ENCODE measurements around the gene BPIFB2. TPM values are rescaled to one million over a fixed set of nuclear protein-coding genes. Genes with fewer than 3 reads are reported as not detected.

Gene BPIFB2
- total RNA-seq, 8 experiments from 2014 or later, result not detected

DNA sequence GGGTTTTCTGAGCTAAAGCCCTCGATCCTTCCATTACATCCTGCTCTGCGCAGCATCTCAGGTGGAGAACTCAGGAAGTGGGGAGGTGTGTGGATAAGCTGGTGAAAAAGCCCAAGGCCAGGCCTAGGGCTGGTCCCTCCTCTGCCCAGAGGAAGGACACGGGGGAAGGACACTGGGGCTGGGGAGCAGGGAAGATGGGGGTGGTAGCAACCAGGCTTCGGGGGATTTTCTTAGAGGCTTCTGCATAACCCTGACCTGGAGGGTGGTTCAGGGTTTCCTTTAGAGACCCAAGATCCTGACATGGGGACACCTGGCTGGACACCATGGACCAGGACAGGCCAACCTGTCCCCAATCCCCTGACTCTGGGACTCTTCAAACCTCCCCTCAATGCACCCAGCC, 41.1 kb upstream of the BPIFB2 start:
- in situ Hi-C loops (cut with MboI; ENCODE audit: low pct_unique_long_range_greater_than_20kb in 2 of 9, low sequenced_read_pairs in 9 of 9, unreplicated experiment in 9 of 9), result no loop called here
- H3K4me1 ChIP-seq (replicated peaks in 1 of 2), result peaks cover 0 to under 1% of the 10 kb centered on the region in 2 donors
- H3K27ac ChIP-seq, result no peak overlapping the region
- no peak for ATAC-seq (replicated peaks in 6 of 8)
- 79 to 100% (median 80%) methylated on average over 1 to 2 of the region's 4 CpGs; no CpG with 5 or more reads in 7 of the 10 experiments for WGBS, 10 experiments
- no peak overlapping the region for H3K4me3 ChIP-seq

DNA sequence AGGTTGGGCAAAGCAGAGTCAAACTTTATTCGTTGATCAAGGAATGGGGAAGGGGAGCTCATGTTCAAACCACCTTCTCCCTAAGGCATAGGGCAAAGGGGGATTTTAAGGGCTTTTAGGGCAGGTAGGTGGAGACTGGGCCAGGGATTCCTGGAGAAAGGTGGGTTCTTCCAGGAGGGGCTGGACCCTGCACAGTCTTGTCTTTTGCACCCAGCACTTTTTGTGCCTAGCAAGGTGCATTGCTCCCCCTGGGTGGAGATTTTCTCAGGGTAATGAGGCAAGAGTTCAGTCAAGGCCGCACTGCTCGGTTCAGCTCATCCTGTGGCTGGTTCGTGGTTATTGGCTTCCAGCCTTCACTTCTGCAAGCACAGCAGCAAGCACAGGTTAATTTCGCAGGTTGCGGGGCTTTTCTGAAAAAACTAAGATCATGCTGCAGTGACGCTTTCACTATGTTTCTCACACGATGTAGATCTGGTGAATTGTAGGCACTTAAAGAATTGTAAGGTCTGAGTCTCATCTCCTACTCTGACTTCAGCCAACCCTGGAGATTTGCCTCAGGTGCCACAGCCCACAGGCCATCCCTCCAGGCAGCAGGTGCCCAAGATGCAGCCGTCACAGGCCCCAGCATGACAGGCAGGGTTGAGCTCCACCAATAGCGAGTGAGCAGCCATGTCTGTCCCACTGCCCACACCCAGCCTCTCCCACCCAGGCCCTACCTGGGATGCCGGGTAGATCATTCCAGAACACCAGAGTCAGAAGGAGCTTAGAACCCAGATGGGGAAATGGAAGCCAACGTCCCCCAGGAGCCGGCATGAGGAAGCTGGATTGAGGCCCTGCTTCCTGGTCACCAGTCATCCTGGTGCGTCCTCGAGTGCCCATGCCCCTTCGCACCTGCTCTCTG, 40.4 kb upstream of the BPIFB2 start:
- in situ Hi-C loops (cut with MboI; ENCODE audit: low pct_unique_long_range_greater_than_20kb in 2 of 9, low sequenced_read_pairs in 9 of 9, unreplicated experiment in 9 of 9), result no loop called here

DNA sequence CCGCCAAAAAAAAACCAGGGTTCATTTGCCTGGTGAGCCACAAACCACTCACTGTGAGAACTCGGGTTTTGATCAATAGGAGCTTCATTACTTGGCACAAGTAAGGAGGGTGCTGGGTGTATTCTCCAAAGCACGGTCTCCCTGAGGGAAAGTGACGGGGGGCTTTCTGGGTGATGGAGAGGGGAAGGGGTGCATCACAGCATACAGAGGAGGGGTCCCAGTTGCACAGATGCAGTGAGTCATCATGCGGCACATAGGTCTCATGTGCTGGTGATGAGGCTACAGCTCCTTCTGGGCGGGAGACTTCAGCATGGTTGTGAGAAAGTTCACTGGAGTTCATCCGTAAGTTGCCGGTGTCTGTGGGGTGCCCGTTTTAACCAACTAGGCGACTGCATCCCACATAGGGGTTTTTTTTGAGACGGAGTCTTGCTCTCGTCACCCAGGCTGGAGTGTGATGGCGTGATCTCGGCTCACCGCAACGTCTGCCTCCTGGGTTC, 39.5 kb upstream of the BPIFB2 start:
- Histone ChIP-seq H3K27ac (no peak overlapping the region), H3K4me1 (replicated peaks in 1 of 2) (peaks cover 10 to 11% of the 10 kb centered on the region in 2 donors), H3K4me3 (no peak overlapping the region)
- in situ Hi-C loops (cut with MboI; ENCODE audit: low pct_unique_long_range_greater_than_20kb in 2 of 9, low sequenced_read_pairs in 9 of 9, unreplicated experiment in 9 of 9), result no loop called here
- no peak for ATAC-seq (replicated peaks in 6 of 8)
- WGBS, 10 experiments, result 75 to 100% (median 91%) methylated on average over 1 to 8 of the region's 16 CpGs; no CpG with 5 or more reads in 6 of the 10 experiments

More for the DNA sequence above, 40.4 kb upstream of the BPIFB2 start:
- no peak overlapping the region for H3K4me3 ChIP-seq
- no peak overlapping the region for H3K27ac ChIP-seq
- 20 to 90% (median 79%) methylated on average over 1 to 9 of the region's 16 CpGs; no CpG with 5 or more reads in 1 of the 10 experiments for WGBS, 10 experiments
- no peak for ATAC-seq (replicated peaks in 6 of 8)
- peaks cover 7 to 8% of the 10 kb centered on the region in 2 donors for H3K4me1 ChIP-seq (replicated peaks in 1 of 2)

DNA sequence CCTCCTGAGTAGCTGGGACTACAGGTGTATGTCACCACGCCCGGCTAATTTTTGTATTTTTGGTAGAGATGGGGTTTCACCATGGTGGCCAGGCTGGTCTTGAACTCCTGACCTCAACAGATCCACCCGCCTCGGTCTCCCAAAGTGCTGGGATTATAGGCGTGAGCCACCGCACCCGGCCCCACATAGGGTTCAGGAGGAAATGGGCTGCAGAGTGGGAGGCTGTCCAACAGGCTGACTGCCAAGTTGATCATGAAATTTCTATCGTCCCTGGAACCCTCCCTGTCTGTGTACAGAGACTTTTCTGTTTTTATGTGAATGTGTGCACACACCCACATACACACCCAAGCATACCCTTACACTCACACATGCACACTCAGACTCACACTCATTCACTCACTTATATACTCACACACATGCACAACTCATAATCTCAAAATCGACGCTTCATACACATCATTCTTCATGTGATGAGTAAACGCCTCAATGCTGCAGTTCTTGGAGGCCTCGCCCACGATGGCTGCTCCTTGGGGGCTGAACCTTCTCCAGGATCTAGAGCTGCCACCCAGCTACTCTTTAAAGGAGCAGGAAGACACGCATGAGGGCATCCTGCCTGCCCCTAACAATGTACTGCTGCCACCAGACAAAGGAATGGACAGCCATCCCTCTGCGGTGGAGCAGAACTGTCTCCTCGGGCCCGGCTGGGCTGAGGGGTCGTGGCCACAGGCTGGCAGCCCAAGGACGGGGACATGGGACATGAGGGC, 38.8 kb upstream of the BPIFB2 start:
- ATAC-seq (replicated peaks in 6 of 8), result peak in 3 of 8 experiments; percentile 29 to 93 (median 86)
- H3K4me3 ChIP-seq, result no peak overlapping the region
- 0 to 93% (median 71%) methylated on average over 1 to 10 of the region's 19 CpGs; no CpG with 5 or more reads in 1 of the 10 experiments for WGBS, 10 experiments
- H3K4me1 ChIP-seq (replicated peaks in 1 of 2), result peaks cover 10 to 11% of the 10 kb centered on the region in 2 donors
- in situ Hi-C loops (cut with MboI; ENCODE audit: low pct_unique_long_range_greater_than_20kb in 2 of 9, low sequenced_read_pairs in 9 of 9, unreplicated experiment in 9 of 9), result no loop called here
- no peak overlapping the region for H3K27ac ChIP-seq

DNA sequence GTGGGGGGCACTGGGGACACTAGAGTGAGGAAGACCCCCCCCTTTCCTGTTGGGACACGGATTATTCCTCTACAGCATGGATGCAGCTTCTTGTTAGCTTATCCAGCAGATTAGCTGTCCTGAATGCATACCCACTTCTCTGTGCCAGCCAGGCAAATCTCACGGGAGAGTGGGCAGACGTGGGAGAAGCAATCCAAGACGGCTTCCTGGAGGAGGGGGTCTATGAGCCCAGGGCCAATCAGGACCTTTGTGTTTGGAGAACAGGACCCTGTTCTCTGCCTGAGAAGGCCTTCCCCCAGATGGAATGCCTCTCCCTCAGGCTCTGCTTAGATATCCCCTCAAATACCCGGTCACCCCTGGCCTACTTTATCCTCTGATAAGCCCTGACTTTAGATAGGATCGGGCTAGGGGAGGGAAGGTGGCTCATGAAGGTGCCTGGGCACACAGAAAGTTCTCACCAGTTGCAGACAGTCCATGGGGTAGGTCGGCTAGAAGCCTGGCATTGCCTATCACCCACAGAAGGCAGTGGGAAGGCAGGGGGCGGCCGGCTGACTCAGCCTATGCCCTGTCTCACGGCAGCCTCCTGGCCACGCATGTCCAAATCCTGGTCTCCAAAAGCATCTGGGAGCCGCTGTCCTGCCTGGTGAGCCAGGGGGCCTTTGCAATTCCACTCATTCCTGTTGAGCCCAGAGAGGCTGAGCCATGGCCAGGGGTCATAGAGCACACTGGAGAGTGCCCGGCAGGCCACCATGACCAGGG, 38.0 kb upstream of the BPIFB2 start:
- in situ Hi-C loops (cut with MboI; ENCODE audit: low pct_unique_long_range_greater_than_20kb in 2 of 9, low sequenced_read_pairs in 9 of 9, unreplicated experiment in 9 of 9), result no loop called here
- peaks cover 10 to 11% of the 10 kb centered on the region in 2 donors for H3K4me1 ChIP-seq (replicated peaks in 1 of 2)
- no peak for ATAC-seq (replicated peaks in 6 of 8)
- H3K27ac ChIP-seq, result no peak overlapping the region
- 60 to 95% (median 82%) methylated on average over 1 to 7 of the region's 13 CpGs; no CpG with 5 or more reads in 2 of the 10 experiments for WGBS, 10 experiments
- no peak overlapping the region for H3K4me3 ChIP-seq

DNA sequence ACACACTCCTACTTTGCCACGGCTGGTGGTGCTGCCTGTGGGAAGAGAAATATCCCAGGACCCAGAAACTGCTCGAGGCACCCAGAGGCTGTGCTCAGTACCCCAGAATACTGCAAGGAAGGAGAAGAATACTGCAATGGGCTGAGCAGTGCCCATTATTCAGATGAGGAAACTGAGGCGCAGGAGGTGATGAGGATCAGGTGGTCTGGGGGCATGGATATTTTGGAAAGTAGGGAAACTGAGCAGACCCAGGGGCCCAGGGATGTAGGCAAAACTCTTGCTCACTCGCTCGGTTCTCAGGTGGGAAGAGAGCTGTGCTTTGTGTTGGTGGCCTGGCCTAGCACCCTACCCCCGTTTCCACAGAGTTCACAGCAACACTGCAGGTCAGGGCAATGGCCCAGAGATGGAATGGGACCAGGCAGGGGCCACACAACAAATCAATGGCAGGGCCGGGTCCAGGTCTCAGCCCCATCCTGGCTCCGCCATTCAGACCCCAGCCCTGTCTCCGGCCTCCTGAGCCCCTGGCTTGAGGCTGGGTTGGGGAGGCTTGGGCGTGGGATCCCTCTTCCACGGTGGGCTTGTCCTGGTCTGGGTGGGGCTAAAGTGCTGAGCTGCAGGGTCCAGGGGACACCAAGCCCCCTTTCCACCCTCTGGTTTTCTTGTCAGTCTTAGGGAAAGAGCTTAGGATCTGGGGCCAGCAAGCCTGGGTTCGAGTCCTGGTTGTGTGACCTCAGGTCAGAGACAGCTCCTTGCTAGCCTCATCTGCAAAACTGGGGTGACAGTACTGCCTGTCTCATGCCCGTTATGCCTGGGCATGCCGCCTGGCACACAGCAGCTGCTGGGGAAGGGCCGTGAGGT, 37.2 kb upstream of the BPIFB2 start:
- H3K4me1 ChIP-seq (replicated peaks in 1 of 2), result peaks cover 10 to 11% of the 10 kb centered on the region in 2 donors
- H3K27ac ChIP-seq, result no peak overlapping the region
- no peak overlapping the region for H3K4me3 ChIP-seq
- 43 to 100% (median 80%) methylated on average over 1 to 5 of the region's 15 CpGs; no CpG with 5 or more reads in 5 of the 10 experiments for WGBS, 10 experiments
- in situ Hi-C loops (cut with MboI; ENCODE audit: low pct_unique_long_range_greater_than_20kb in 2 of 9, low sequenced_read_pairs in 9 of 9, unreplicated experiment in 9 of 9), result no loop called here
- no peak for ATAC-seq (replicated peaks in 6 of 8)

DNA sequence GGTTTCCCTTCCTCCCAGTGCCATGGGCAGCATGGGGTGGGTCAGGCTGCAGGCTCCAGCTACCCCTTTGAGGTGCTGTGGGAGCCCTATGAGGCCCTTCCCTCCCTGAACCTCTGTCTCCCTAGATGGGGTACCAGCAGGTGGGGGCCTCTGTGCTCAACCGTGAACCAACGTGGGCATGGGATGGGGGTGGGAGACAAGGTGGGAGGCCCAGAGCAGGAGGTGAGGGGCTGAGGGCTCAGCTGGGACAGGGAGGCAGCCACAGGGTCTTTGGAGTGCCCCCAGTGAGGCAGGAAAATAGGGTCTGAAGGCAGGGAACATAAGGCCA, 36.6 kb upstream of the BPIFB2 start:
- Histone ChIP-seq H3K4me3 (no peak overlapping the region), H3K27ac (no peak overlapping the region), H3K4me1 (replicated peaks in 1 of 2) (peaks cover 10 to 11% of the 10 kb centered on the region in 2 donors)
- no peak for ATAC-seq (replicated peaks in 6 of 8)
- in situ Hi-C loops (cut with MboI; ENCODE audit: low pct_unique_long_range_greater_than_20kb in 2 of 9, low sequenced_read_pairs in 9 of 9, unreplicated experiment in 9 of 9), result no loop called here
- WGBS, 10 experiments, result 100% methylated on average over 1 of the region's 2 CpGs; no CpG with 5 or more reads in 9 of the 10 experiments

DNA sequence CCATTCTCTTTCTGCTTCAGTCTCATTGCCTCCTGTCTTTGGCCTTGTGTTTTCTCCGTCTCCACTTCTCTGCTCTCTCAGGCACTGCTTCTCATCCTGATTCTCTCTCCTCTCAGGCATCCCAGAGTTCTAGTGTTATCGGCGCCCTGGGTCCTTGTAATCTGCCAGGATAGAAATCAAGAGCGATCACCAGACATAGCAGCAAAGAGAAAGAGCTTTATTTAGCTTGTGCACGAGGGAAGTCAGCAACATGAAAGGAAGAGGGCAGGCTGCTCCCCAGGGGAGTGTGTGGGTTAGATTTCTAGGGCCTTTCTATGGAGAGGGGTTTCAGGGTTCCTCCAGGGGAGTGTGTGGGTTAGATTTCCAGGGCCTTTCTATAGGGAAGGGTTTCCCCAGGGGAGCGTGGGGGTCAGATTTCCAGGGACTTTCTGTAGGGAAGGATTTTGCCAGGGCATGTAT, 35.8 kb upstream of the BPIFB2 start:
- Histone ChIP-seq H3K4me1 (replicated peaks in 1 of 2) (peaks cover 10 to 11% of the 10 kb centered on the region in 2 donors), H3K27ac (peak overlapping the region; percentile 3 to 61), H3K4me3 (no peak overlapping the region)
- in situ Hi-C loops (cut with MboI; ENCODE audit: low pct_unique_long_range_greater_than_20kb in 2 of 9, low sequenced_read_pairs in 9 of 9, unreplicated experiment in 9 of 9), result no loop called here
- WGBS, 10 experiments, result 43 to 94% (median 56%) methylated on average over 2 to 6 of the region's 6 CpGs
- ATAC-seq (replicated peaks in 6 of 8), result peak in 5 of 8 experiments; percentile 27 to 51 (median 49)

DNA sequence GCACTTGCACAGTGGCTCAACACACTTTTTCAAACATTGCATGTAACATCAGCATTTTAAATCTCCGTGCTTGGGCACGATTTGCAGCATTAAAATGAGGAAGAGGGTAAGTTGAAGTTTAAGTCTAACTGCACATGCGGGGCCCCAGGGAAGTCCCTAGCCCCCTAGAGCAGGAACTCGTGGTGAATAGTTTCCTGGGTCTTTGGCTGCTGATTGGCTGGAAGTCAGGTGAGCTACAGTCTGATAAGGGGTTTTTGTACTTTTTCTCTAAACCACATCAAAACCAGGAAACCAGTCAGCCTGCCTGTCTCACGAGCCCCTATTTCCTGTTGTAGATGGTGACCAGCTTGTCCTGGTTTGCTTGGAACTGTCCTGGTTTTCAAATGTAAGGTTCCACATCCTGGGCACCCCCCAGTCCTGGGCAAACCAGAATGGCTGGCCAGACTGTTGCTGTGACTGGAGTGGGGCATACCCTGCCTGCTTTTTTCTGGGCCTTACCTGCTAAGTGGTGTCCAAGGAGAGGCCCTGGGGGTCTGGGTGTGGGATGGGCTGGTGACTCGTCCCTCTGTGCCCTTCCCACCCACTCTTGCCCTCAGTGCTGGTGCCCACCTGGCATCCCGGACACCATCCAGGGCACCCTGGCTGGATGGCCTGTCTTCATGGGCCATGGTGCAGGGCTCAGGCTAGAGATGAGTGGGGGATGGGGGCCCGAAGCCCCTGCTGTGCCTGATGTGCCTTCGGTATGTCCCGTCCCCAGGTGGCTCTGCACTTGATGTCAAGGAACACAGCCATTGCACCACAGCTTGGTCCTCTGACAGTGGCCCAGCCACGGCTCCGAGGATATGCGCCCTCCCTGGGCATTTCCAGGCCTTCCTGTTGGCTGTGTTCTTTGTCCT, 35.1 kb upstream of the BPIFB2 start:
- in situ Hi-C loops (cut with MboI; ENCODE audit: low pct_unique_long_range_greater_than_20kb in 2 of 9, low sequenced_read_pairs in 9 of 9, unreplicated experiment in 9 of 9), result no loop called here
- 17 to 93% (median 46%) methylated on average over 1 to 6 of the region's 13 CpGs; no CpG with 5 or more reads in 4 of the 10 experiments for WGBS, 10 experiments
- Histone ChIP-seq H3K4me3 (no peak overlapping the region), H3K4me1 (replicated peaks in 1 of 2) (peaks cover 10 to 11% of the 10 kb centered on the region in 2 donors), H3K27ac (no peak overlapping the region)
- ATAC-seq (replicated peaks in 6 of 8), result no peak

DNA sequence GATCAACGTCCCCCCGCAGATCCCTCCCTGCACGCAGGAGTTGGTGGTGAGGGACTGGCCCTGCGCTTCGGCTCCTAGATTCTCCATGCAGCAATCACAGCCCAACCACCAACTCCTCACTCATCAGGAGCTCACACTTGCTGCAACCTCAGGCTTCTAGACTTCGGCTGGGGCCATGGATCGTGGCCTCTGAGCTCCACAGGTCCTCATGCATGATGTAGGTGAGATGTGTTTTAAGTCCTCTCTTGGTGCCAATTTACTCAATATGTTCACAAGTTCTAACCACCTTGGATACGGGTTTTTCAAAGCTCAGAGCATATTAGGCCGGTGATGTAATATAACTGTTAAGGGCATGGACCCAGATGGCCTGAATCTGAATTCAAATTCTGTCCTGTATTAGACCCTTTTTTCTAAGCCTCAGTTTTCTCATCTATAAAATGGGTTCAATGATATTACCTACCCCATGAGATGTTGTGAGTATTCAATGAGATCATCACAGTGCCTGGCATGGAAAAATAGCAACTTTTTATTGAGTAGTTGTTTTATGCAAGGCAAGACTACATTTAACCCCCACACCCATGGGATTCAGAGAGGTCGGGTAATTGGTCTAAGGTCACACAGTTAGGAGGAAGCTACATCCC, 34.3 kb upstream of the BPIFB2 start:
- peaks cover 10 to 11% of the 10 kb centered on the region in 2 donors for H3K4me1 ChIP-seq (replicated peaks in 1 of 2)
- H3K27ac ChIP-seq, result no peak overlapping the region
- H3K4me3 ChIP-seq, result no peak overlapping the region
- ATAC-seq (replicated peaks in 6 of 8), result no peak
- in situ Hi-C loops (cut with MboI; ENCODE audit: low pct_unique_long_range_greater_than_20kb in 2 of 9, low sequenced_read_pairs in 9 of 9, unreplicated experiment in 9 of 9), result no loop called here
- WGBS, 10 experiments, result 50 to 100% (median 90%) methylated on average over 1 to 5 of the region's 10 CpGs; no CpG with 5 or more reads in 1 of the 10 experiments

All from motor neuron (in vitro differentiated cells).